IMR-90 (cell line): ENCODE results near the gene GAL3ST3. TPM values are rescaled to one million over a fixed set of nuclear protein-coding genes. Genes with fewer than 3 reads are reported as not detected.

Experiments
- ATAC-seq: fragments of 200-7000 bp; cut with Tn5 transposase; 2 replicates; pipeline ENCODE4 v1.9.1; 2020; ENCODE audit warnings: low read depth, mild to moderate bottlenecking, moderate library complexity
- BruUV-seq: library from RNA; stranded (reverse); fragments of 400-500 nt; replicated peaks from 2 replicates; lab custom pipeline; 2021; lab: Mats Ljungman, UMichigan
- CTCF ChIA-PET: fragments of 300-600 bp; formaldehyde crosslinking; extraction: SDS; loops from one replicate; lab custom pipeline; 2021; ENCODE audit warnings: antibody characterized with exemption; lab: Yijun Ruan, JAX
- POLR2A ChIA-PET: fragments of 300-600 bp; sonication (Branson Sonifier 250); formaldehyde crosslinking; loops from one replicate; lab custom pipeline; 2022; ENCODE audit warnings: antibody characterized with exemption; ENCODE audit not compliant: unreplicated experiment; lab: Charles Lee
- DNase-seq: peaks from one replicate; pipeline ENCODE4 v3.0.0; 2013
- H2AFZ ChIP-seq: replicated peaks from 2 replicates; pipeline ENCODE3; 2013; ENCODE audit warnings: low read length, mild to moderate bottlenecking; ENCODE audit not compliant: poor library complexity
- H2AK5ac ChIP-seq: 2 replicates; pipeline ENCODE4 v1.6.1; 2013; ENCODE audit warnings: low read depth, low read length, inconsistent platforms
- H2AK9ac ChIP-seq: replicated peaks from 2 replicates; pipeline ENCODE3; 2013; ENCODE audit warnings: mild to moderate bottlenecking, low read depth, low read length, moderate library complexity; ENCODE audit not compliant: poor library complexity
- H2BK120ac ChIP-seq: 2 replicates; pipeline ENCODE4 v1.6.1; 2013; ENCODE audit warnings: low read depth, low read length, inconsistent platforms
- H2BK15ac ChIP-seq: 3 replicates; pipeline ENCODE4 v1.6.1; 2013; ENCODE audit warnings: low read depth, low read length, inconsistent platforms
- H2BK20ac ChIP-seq: 2 replicates; pipeline ENCODE4 v1.6.1; 2013; ENCODE audit warnings: low read depth, mild to moderate bottlenecking, inconsistent platforms, low read length, moderate library complexity
- H2BK5ac ChIP-seq: 2 replicates; pipeline ENCODE4 v1.6.1; 2013; ENCODE audit warnings: mild to moderate bottlenecking, low read depth, low read length, inconsistent platforms; ENCODE audit not compliant: poor library complexity, severe bottlenecking
- H3K14ac ChIP-seq: replicated peaks from 2 replicates; pipeline ENCODE4 v1.6.1; 2013; ENCODE audit warnings: low read depth, low read length, inconsistent platforms
- H3K18ac ChIP-seq: 2 replicates; pipeline ENCODE4 v1.6.1; 2013; ENCODE audit warnings: low read depth, low read length, control low read depth
- H3K23ac ChIP-seq: 2 replicates; pipeline ENCODE4 v1.6.1; 2013; ENCODE audit warnings: low read depth, low read length, inconsistent platforms
- H3K27ac ChIP-seq: 2 replicates; pipeline ENCODE4 v1.5.1; 2013; ENCODE audit warnings: mild to moderate bottlenecking, control low read depth, low read length; ENCODE audit not compliant: insufficient read depth
- H3K27me3 ChIP-seq: 2 replicates; pipeline ENCODE4 v1.6.1; 2013; ENCODE audit warnings: low read length; ENCODE audit not compliant: control insufficient read depth, insufficient read depth
- H3K36me3 ChIP-seq: 2 replicates; pipeline ENCODE4 v1.6.1; 2013; ENCODE audit warnings: low read length, mixed read lengths; ENCODE audit not compliant: control insufficient read depth, insufficient read depth
- H3K4ac ChIP-seq: 2 replicates; pipeline ENCODE4 v1.6.1; 2013; ENCODE audit warnings: low read depth, low read length, inconsistent platforms
- H3K4me1 ChIP-seq: 2 replicates; pipeline ENCODE4 v1.6.1; 2013; ENCODE audit warnings: low read length, mixed read lengths; ENCODE audit not compliant: control insufficient read depth, insufficient read depth
- H3K4me2 ChIP-seq: 2 replicates; pipeline ENCODE4 v1.6.1; 2013; ENCODE audit warnings: low read depth, mild to moderate bottlenecking, control low read depth, low read length, moderate library complexity
- H3K4me3 ChIP-seq: 2 replicates; pipeline ENCODE4 v1.5.1; 2013; ENCODE audit warnings: low read depth, mild to moderate bottlenecking, control low read depth, low read length, moderate library complexity; ENCODE audit not compliant: insufficient read depth
- H3K56ac ChIP-seq: 2 replicates; pipeline ENCODE4 v1.6.1; 2013; ENCODE audit warnings: low read length, inconsistent platforms; ENCODE audit not compliant: insufficient read depth; ENCODE audit errors: extremely low read depth
- H3K79me1 ChIP-seq, 2 experiments: 2 replicates each; pipeline ENCODE4 v1.6.1; 2013; ENCODE audit warnings: low read length in 2 of 2, inconsistent platforms in 1 of 2, low read depth in 1 of 2
- H3K9ac ChIP-seq: 2 replicates; pipeline ENCODE4 v1.6.1; 2013; ENCODE audit warnings: low read depth, low read length, control low read depth
- H3K9me1 ChIP-seq: 2 replicates; pipeline ENCODE4 v1.6.1; 2013; ENCODE audit warnings: low read length, inconsistent platforms; ENCODE audit not compliant: insufficient read depth
- H3K9me3 ChIP-seq: 2 replicates; pipeline ENCODE4 v1.6.1; 2013; ENCODE audit warnings: low read length; ENCODE audit not compliant: control insufficient read depth, insufficient read depth
- H4K20me1 ChIP-seq: 2 replicates; pipeline ENCODE4 v1.6.1; 2013; ENCODE audit warnings: low read length, inconsistent platforms; ENCODE audit not compliant: insufficient read depth
- H4K5ac ChIP-seq: 2 replicates; pipeline ENCODE4 v1.6.1; 2013; ENCODE audit warnings: mild to moderate bottlenecking, low read depth, low read length, control low read depth
- H4K8ac ChIP-seq, 2 experiments: 2 replicates each; pipeline ENCODE4 v1.6.1; 2013; ENCODE audit warnings: low read depth in 2 of 2, low read length in 2 of 2, control low read depth in 1 of 2, inconsistent platforms in 1 of 2
- H4K91ac ChIP-seq: 2 replicates; pipeline ENCODE4 v1.6.1; 2013; ENCODE audit warnings: low read depth, low read length, inconsistent platforms; ENCODE audit not compliant: insufficient read depth
- BHLHE40 ChIP-seq: fragments of 150-350 bp; IDR thresholded peaks from 2 replicates; pipeline ENCODE4 v1.6.1; 2016; ENCODE audit warnings: mild to moderate bottlenecking, low read depth, low read length
- CEBPB ChIP-seq: IDR thresholded peaks from 2 replicates; pipeline ENCODE4 v1.6.1; 2012; ENCODE audit warnings: low read depth, low read length, improper control_type of control experiment
- CHD1 ChIP-seq: IDR thresholded peaks from 2 replicates; pipeline ENCODE4 v1.6.1; 2012; ENCODE audit warnings: low read depth, low read length, improper control_type of control experiment
- FOS ChIP-seq: fragments of 150-350 bp; IDR thresholded peaks from 2 replicates; pipeline ENCODE4 v1.6.1; 2016; ENCODE audit warnings: low read depth, low read length
- MAZ ChIP-seq: IDR thresholded peaks from 2 replicates; pipeline ENCODE4 v1.6.1; 2012; ENCODE audit warnings: low read depth, mild to moderate bottlenecking, low read length, improper control_type of control experiment, moderate library complexity, borderline replicate concordance
- MXI1 ChIP-seq: IDR thresholded peaks from 2 replicates; pipeline ENCODE4 v1.6.1; 2012; ENCODE audit warnings: low read depth, mild to moderate bottlenecking, low read length, moderate library complexity, borderline replicate concordance
- NFE2L2 ChIP-seq: fragments of 150-350 bp; IDR thresholded peaks from 2 replicates; pipeline ENCODE4 v1.6.1; 2016; ENCODE audit warnings: low read depth, mild to moderate bottlenecking, low read length
- POLR2A ChIP-seq: IDR thresholded peaks from 2 replicates; pipeline ENCODE4 v1.6.1; 2012; ENCODE audit warnings: mild to moderate bottlenecking, low read depth, low read length
- RAD21 ChIP-seq: IDR thresholded peaks from 2 replicates; pipeline ENCODE4 v1.6.1; 2012; ENCODE audit warnings: low read length, improper control_type of control experiment
- RCOR1 ChIP-seq: IDR thresholded peaks from 2 replicates; pipeline ENCODE4 v1.6.1; 2012; ENCODE audit warnings: mild to moderate bottlenecking, low read length, improper control_type of control experiment; ENCODE audit not compliant: insufficient replicate concordance
- RFX5 ChIP-seq: IDR thresholded peaks from 2 replicates; pipeline ENCODE4 v1.8.0; 2012; ENCODE audit warnings: low read depth, mild to moderate bottlenecking, low read length, moderate library complexity
- SMC3 ChIP-seq: fragments of 150-350 bp; IDR thresholded peaks from 2 replicates; pipeline ENCODE4 v1.6.1; 2016; ENCODE audit warnings: low read depth, mild to moderate bottlenecking, antibody characterized with exemption, low read length, moderate library complexity
- WGBS, 2 experiments: methylation state at CpG; one replicate each; pipeline versions ENCODE4 v1.1.5 to v1.1.7; 2013; ENCODE audit warnings: missing lambda C conversion rate in 2 of 2; ENCODE audit not compliant: insufficient read length in 1 of 2; ENCODE audit errors: extremely low coverage in 2 of 2; 5-methylcytosine and 5-hydroxymethylcytosine counted together
- dilution Hi-C: fragments of 300-500 bp; cut with HindIII; formaldehyde crosslinking; loops from one replicate; pipeline ENCODE4 v1.14.3; 2018; ENCODE audit warnings: low sequenced_read_pairs; ENCODE audit not compliant: unreplicated experiment
- in situ Hi-C: fragments of 300-500 bp; cut with MboI; formaldehyde crosslinking; loops from 3 replicates; pipeline ENCODE4 v1.14.3; 2019; ENCODE audit warnings: low sequenced_read_pairs, inconsistent platforms, mixed read lengths
- intact Hi-C: fragments of 100-400 bp; cut with micrococcal nuclease; formaldehyde crosslinking; loops from 2 replicates; pipeline ENCODE4 v1.10.0; 2022
- polyA plus RNA-seq, 3 experiments: library from polyadenylated mRNA; depleted of rRNA; stranded (reverse); fragments of >200 nt; gene quantifications; 2 replicates each; pipeline ENCODE4 v1.2.3, GENCODE V29; 2012; ENCODE audit warnings: low replicate concordance in 1 of 3
- total RNA-seq: library from RNA; depleted of rRNA; stranded (reverse); fragments of >200 nt; gene quantifications from 2 replicates; pipeline ENCODE4 v1.2.3, GENCODE V29; 2012

The GAL3ST3 gene
- total and polyA plus RNA-seq, 2 of the 4 experiments (the other 2 are of a cell fraction), result 0.19 TPM; not detected in 1

DNA sequence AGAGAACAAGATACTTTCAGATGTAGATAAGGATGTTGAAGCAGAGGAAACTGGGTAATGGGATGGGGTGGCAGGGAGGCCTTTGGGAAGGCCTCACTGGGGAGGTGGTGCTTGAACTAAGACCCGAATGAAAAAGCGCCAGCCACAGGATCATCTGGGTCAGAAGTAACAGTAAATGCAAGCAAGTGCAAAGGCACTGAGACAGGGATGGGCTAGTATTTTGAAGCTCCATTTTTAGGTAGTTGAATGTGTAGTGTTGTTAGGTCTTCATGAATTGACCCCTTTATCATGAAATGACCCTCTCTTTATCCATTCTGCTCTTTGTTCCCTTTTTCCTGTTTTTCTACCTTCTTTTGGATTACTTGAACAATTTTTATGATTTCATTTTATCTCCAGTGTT is 14.9 kb upstream of the GAL3ST3 start:
- TF ChIP-seq SMC3 (no peak), BHLHE40 (no peak), FOS (no peak), RAD21 (no peak), CHD1 (no peak), RFX5 (no peak), NFE2L2 (no peak), MAZ (no peak), CEBPB (no peak), POLR2A (no peak), RCOR1 (no peak), MXI1 (no peak)
- in situ Hi-C loops (no loop called here), intact Hi-C loops (no loop called here), dilution Hi-C loops (no loop called here)
- POLR2A ChIA-PET, result no interaction called here
- Histone ChIP-seq H3K79me1 (peaks cover 35 to 60% of the 10 kb centered on the region in 2 experiments), H2BK120ac (no peak overlapping the region), H4K91ac (no peak overlapping the region), H3K9ac (no peak overlapping the region), H3K18ac (no peak overlapping the region), H3K4me2 (no peak overlapping the region), H3K23ac (no peak overlapping the region), H3K27ac (no peak overlapping the region), H2BK5ac (no peak overlapping the region), H2AK5ac (no peak overlapping the region), H4K5ac (no peak overlapping the region), H3K4me1 (peaks cover 3% of the 10 kb centered on the region), H4K20me1 (peaks cover 16% of the 10 kb centered on the region), H2AK9ac (no peak overlapping the region), H2BK15ac (no peak overlapping the region), H3K56ac (no peak overlapping the region), H3K9me1 (peaks cover 4% of the 10 kb centered on the region), H3K36me3 (peaks cover 71% of the 10 kb centered on the region), H3K27me3 (no peaks in the 10 kb centered on the region), H4K8ac (no peak overlapping the region), H3K4me3 (no peak overlapping the region), H2BK20ac (no peak overlapping the region), H2AFZ (no peak overlapping the region), H3K9me3 (no peaks in the 10 kb centered on the region), H3K14ac (no peak overlapping the region), H3K4ac (no peak overlapping the region)
- DNase-seq (no peak), ATAC-seq (no peak)
- CTCF ChIA-PET, result no interaction called here
- WGBS, 2 experiments, result no CpG with 5 or more reads among the region's 2 CpGs
- BruUV-seq, result no TSS peak
